A673 (cell line): ENCODE data around the gene SERGEF. TPM values are rescaled to one million over a fixed set of nuclear protein-coding genes. Genes with fewer than 3 reads are reported as not detected.

Experiments used
- BruUV-seq: library from RNA; stranded (reverse); fragments of 400-500 nt; replicated peaks from 2 replicates; lab custom pipeline; 2021; lab: Mats Ljungman, UMichigan
- CTCF ChIA-PET: fragments of 300-600 bp; sonication (Branson Sonifier 250); formaldehyde crosslinking; loops from one replicate; lab custom pipeline; 2022; ENCODE audit warnings: antibody characterized with exemption; lab: Charles Lee
- POLR2A ChIA-PET: fragments of 300-600 bp; sonication (Branson Sonifier 250); formaldehyde crosslinking; loops from one replicate; lab custom pipeline; 2022; ENCODE audit warnings: antibody characterized with exemption; ENCODE audit not compliant: low non-redundant PET; lab: Charles Lee
- DNase-seq: peaks from one replicate; pipeline ENCODE4 v3.0.0-alpha.2; 2015; ENCODE audit warnings: low spot score
- H3K27ac ChIP-seq: fragments of 200-600 bp; sonication (generic); 2 replicates; pipeline ENCODE4 v1.5.1; 2016; ENCODE audit warnings: mixed run types, low read depth, mild to moderate bottlenecking, mixed read lengths, antibody characterized with exemption, low read length; ENCODE audit not compliant: poor library complexity, severe bottlenecking
- H3K27me3 ChIP-seq: fragments of 200-600 bp; sonication (generic); replicated peaks from 2 replicates; pipeline ENCODE4 v1.6.1; 2017; ENCODE audit warnings: mixed run types, low read depth, mild to moderate bottlenecking, mixed read lengths, antibody characterized with exemption, low read length; ENCODE audit not compliant: insufficient read depth, poor library complexity
- H3K36me3 ChIP-seq: fragments of 200-600 bp; sonication (generic); 2 replicates; pipeline ENCODE4 v1.6.1; 2016; ENCODE audit warnings: mixed run types, mild to moderate bottlenecking, mixed read lengths, antibody characterized with exemption, low read length; ENCODE audit not compliant: insufficient read depth, poor library complexity, severe bottlenecking
- H3K4me1 ChIP-seq: fragments of 200-600 bp; sonication (generic); 2 replicates; pipeline ENCODE4 v1.6.1; 2017; ENCODE audit warnings: mixed run types, mild to moderate bottlenecking, mixed read lengths, antibody characterized with exemption, low read length; ENCODE audit not compliant: insufficient read depth, poor library complexity, severe bottlenecking
- H3K4me3 ChIP-seq: fragments of 200-600 bp; sonication (generic); 2 replicates; pipeline ENCODE4 v1.5.1; 2016; ENCODE audit warnings: low read depth, mixed run types, mild to moderate bottlenecking, mixed read lengths, low read length; ENCODE audit not compliant: poor library complexity, severe bottlenecking
- H3K9me3 ChIP-seq: fragments of 200-600 bp; sonication (generic); 2 replicates; pipeline ENCODE4 v1.6.1; 2016; ENCODE audit warnings: mixed run types, low read depth, mild to moderate bottlenecking, mixed read lengths, antibody characterized with exemption, low read length; ENCODE audit not compliant: poor library complexity, severe bottlenecking
- EZH2 ChIP-seq: fragments of 200-600 bp; sonication (generic); IDR thresholded peaks from 2 replicates; pipeline ENCODE4 v1.6.1; 2017; ENCODE audit warnings: borderline replicate concordance, low read depth, mild to moderate bottlenecking, mixed read lengths, antibody characterized with exemption, low read length; ENCODE audit not compliant: poor library complexity, severe bottlenecking
- intact Hi-C: fragments of 100-400 bp; cut with micrococcal nuclease; formaldehyde crosslinking; loops from one replicate; pipeline ENCODE4 v1.10.0; 2022; ENCODE audit not compliant: unreplicated experiment
- total RNA-seq: library from RNA; stranded (reverse); gene quantifications from 2 replicates; pipeline ENCODE4 v1.2.3, GENCODE V29; 2021
- TF ChIP-seq, protein P1 (sequence below): fragments of 300-800, 200-600 bp; sonication (generic); conservative IDR thresholded peaks from 2 replicates; pipeline ENCODE4 v1.5.1; 2017; ENCODE audit warnings: low read depth, mild to moderate bottlenecking, antibody characterized with exemption, low read length, moderate library complexity, mixed read lengths

SERGEF gene
- total RNA-seq, 1 experiment from 2014 or later = 15.2 TPM

GRCh38 chr11:17744151-17744940 lies 268.5 kb downstream of the SERGEF start:
- Histone ChIP-seq H3K27ac (no peak overlapping the region), H3K9me3 (no peaks in the 10 kb centered on the region), H3K4me1 (no peaks in the 10 kb centered on the region), H3K27me3 (no peaks in the 10 kb centered on the region), H3K36me3 (no peaks in the 10 kb centered on the region), H3K4me3 (no peak overlapping the region)
- CTCF ChIA-PET = no interaction called here
- intact Hi-C loops = no loop called here
- DNase-seq = no peak
- BruUV-seq = no TSS peak
- TF ChIP-seq EZH2 = no peak
- TF ChIP-seq, protein P1, sequence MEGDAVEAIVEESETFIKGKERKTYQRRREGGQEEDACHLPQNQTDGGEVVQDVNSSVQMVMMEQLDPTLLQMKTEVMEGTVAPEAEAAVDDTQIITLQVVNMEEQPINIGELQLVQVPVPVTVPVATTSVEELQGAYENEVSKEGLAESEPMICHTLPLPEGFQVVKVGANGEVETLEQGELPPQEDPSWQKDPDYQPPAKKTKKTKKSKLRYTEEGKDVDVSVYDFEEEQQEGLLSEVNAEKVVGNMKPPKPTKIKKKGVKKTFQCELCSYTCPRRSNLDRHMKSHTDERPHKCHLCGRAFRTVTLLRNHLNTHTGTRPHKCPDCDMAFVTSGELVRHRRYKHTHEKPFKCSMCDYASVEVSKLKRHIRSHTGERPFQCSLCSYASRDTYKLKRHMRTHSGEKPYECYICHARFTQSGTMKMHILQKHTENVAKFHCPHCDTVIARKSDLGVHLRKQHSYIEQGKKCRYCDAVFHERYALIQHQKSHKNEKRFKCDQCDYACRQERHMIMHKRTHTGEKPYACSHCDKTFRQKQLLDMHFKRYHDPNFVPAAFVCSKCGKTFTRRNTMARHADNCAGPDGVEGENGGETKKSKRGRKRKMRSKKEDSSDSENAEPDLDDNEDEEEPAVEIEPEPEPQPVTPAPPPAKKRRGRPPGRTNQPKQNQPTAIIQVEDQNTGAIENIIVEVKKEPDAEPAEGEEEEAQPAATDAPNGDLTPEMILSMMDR = no peak
- POLR2A ChIA-PET = no interaction called here

- TF ChIP-seq EZH2 = no peak
- TF ChIP-seq, protein P1 = no peak
- H3K27me3 ChIP-seq = no peaks in the 10 kb centered on the region
These were observed 269.1 kb downstream of the SERGEF start for GRCh38 chr11:17743808-17744119.

DNA sequence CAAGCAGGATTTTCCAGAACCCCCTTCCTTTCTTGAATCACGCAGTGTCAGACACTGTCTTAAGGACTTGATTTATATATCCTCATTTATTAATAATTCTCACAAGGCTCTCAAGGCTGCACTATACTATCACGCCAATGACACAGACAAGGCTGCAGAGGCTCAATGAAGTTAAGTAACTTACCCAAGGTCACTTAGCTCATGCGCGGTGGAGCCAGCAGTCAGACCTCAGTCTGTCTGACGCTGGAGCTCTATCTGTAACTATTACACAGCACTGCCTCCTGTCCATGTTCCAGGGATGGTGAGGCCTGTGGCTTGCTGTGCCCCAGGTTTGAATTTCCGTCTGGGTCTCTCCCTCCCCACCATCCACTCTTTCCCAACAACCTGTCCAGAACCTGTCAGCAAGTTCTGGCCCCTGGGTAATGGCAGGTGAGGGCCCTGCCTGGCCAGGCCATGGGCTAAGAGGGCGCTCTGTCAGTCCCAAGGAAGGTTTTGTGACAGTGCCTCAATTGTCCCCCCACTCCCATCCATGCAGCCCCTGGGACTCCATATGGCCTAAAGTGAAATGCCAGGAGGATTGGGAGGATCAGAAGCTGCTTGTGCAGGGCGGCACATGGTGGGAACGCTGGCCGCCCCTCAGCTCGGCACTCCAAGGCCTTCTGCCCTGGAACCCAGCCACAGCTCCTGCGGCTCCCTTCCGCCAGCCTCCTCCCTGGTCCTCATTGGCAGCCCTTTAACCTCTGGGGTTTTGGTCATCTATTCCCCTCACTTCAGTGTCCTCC lies 269.6 kb downstream of the SERGEF start:
- no TSS peak for BruUV-seq
- Histone ChIP-seq H3K4me1 (no peaks in the 10 kb centered on the region), H3K4me3 (no peak overlapping the region), H3K36me3 (no peaks in the 10 kb centered on the region), H3K9me3 (no peaks in the 10 kb centered on the region), H3K27ac (no peak overlapping the region), H3K27me3 (no peaks in the 10 kb centered on the region)
- no peak for DNase-seq
- TF ChIP-seq EZH2 = no peak
- TF ChIP-seq, protein P1 = no peak
- POLR2A ChIA-PET = no interaction called here
- intact Hi-C loops = no loop called here
- CTCF ChIA-PET = no interaction called here

More at GRCh38 chr11:17743808-17744119, 269.1 kb downstream of the SERGEF start:
- CTCF ChIA-PET = no interaction called here
- POLR2A ChIA-PET = no interaction called here
- H3K4me1 ChIP-seq = no peaks in the 10 kb centered on the region
- no TSS peak for BruUV-seq
- intact Hi-C loops = no loop called here
- no peak for DNase-seq
- H3K4me3 ChIP-seq = no peak overlapping the region
- no peak overlapping the region for H3K27ac ChIP-seq
- no peaks in the 10 kb centered on the region for H3K9me3 ChIP-seq
- H3K36me3 ChIP-seq = no peaks in the 10 kb centered on the region
